Activated CD4-positive, alpha-beta T cell treated with anti-CD3 and anti-CD28 coated beads, Interleukin-2, amount 50 U/mL, for 24 hours (primary cell): ENCODE measurements around the gene ZNF587.
"Not testable (repeated sequence)": the region's sequence is repeated elsewhere in the genome, so short reads cannot be mapped to it uniquely, and the experiment has no call there.

Experiments
- DNase-seq, 2 donors: peaks; one replicate each; pipeline ENCODE4 v3.0.0-alpha.2; 2020; ENCODE audit warnings: low read depth in 1 of 2, low spot score in 1 of 2

ZNF587 gene

DNA sequence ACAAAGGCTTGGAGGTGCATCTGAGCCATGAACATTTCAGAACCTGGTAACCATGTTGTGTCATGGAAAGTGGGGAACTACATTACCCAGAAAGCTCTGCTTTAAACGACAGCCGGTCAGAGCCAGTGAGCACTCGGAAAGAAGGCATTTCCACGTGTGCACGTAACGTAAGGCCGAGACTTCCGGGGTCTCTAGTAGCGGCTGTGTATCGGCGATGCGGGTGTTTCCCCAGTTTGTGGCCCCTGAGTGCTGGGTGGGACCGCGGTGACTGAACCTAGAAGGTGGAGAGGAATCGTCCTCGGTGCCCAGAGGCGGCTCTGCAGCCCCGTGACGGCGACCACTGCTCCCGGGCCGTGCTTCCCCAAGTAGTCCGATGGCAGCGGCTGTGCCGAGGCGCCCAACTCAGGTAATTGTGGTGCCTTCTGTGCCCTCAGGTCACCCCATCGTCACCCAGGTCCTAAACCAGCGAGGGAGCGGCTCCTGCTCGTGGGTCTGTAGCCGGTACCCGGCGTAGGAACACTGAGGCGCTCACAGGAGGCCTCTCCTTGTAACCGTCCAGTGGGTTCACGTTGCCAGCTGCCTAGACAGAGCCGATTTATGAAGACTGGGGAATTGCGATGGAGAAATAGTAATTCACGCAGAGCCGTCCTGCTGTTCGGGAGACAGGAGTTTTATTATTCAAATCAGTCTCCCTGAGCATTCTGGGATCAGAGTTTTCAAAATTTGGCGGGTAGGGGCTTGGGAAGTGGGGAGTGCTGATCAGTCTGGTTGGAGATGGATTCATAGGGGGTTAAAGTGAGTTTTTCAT is at the start of gene ZNF587:
Gene ZNF587 (plus strand): TSS at position 194 of the 808 bp plus-strand sequence. CDS start 180 bp downstream, at position 374.
- peak; percentile 56 to 80 for DNase-seq

DNA sequence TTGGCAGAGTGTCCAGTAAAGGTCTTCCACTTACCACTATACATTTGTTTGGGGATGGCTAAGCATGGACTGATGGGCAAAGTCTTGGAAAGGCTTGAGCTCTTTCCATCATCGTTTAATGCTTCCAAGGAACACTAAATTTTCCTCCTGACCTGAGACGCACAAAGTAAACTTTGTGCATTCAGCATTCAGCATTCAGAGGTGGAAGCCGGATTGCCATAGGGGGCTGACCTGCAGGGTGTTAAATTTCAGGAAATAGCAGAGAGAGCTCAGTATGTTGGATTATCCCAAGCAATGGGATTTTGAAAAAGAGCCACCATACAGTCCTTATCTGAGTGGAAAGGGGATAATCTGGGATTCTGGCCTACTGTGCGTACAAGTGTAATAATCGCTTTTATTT is 49.0 kb upstream of the ZNF587 start:
- no peak for DNase-seq

DNA sequence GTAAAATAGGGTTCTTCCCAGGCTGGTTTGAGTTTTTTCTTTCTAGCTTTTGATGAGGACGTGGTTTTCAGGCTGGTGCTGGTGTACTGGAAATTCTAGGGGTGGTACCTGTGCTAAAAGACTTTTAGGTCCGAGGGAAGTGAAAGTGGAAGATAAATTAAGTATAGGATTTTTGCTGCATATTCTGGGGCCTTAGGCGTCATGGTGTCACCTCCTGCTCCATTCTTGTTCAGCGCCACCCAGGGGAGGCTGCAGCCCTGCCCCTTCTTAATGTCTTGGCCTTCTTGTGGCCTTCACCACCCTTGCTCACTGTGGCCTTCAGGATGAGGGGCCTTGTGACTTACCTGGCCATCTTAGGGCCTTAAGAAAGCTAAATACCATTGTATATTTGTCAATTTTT is 47.4 kb upstream of the ZNF587 start:
- DNase-seq: no peak

DNA sequence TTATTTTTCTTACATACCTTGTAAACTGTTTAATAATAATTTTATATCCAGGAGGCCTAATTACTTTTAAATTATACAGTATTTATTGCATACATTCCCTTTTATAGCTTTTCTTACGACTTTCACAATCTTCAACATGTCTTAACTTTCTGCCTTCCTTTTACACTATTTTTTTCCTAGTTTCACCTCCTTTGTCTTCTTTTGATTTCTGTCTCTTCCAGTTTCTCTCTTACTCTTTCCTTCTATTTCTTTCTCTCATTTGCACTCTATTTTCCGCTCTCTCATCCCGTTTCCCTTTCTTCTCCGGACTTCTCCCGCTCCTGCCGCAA is 46.4 kb upstream of the ZNF587 start:
- DNase-seq: no peak

DNA sequence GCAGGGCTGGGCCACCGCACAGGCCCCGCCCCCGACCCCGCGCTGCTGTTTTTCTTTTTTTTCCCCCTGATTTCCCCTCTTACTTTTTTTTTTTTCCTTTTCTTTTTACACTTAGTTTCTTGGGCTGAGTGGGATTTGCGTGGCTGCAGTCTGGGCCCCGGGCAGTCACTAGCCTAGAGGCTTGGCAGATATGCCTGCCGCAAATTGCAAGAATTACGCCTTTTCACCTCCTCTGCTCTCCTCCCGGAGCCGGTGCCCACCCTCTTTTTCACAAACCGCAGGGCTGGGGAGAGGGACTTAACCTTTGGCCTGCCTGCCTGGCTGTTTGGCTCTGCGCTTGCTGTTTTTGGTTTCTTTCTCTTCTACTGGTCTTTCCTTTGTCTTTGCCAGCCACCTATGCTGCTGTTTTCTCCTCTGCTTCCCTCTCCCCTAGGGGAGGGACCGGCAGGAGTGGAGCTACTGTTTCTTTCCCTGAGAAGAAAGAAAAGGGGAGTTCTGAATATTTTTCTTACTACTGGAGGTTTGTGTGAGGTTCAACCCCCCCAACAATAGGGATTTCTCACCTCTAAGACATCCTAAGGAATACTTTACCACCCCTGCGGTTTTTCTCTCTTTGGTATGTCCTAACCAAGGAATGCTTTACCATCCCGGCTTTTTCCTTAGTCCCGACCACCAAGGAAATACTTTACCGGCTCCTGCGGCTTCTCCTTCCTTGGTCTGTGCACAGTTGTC is 45.9 kb upstream of the ZNF587 start:
- no peak for DNase-seq

DNA sequence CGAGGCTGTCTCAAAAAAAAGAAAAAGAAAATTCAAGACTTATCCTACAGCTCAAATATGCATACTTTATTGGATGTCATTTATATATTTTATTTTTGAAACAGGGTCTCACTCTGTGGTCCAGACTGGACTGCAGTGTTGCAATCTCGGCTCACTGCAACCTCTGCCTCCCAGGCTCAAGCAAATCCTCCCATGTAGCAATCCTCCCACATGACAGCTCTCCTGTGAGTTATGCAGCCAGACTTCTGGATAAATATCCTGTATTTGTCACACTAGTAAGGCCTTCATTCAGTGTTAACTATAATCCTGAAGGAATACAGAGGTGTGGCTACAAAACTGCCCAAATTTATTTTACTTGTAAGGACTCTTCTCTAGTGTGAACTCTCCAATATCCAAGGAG is 42.1 kb upstream of the ZNF587 start:
- no peak for DNase-seq

DNA sequence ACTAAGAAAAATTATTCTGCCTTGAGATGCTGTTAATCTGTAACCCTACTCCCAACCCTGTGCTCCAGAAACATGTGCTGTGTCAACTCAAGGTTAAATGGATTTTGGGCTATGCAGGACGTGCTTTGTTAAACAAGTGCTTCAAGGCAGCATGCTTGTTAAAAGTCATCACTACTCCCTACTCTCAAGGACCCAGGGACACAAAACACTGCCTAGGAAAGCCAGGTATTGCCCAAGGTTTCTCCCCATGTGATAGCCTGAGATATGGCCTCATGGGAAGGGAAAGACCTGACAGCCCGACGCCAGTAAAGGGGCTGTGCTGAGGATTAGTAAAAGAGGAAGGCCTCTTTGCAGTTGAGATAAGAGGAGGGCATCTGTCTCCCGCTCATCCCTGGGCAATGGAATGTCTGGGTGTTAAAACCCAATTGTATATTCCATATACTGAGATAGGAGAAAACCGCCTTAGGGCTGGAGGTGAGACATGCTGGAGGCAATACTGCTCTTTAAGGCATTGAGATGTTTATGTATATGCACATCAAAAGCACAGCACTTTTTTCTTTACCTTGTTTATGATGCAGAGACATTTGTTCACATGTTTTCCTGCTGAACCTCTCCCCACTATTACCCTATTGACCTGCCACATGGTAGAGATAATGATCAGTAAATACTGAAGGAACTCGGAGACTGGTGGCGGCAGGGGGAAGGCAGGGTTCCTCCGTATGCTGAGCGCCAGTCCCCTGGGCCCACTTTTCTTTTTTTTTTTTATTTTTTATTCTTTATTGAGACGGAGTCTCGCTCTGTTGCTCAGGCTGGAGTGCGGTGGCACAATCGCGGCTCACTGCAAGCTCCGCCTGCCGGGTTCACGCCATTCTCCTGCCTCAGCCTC is 39.0 kb upstream of the ZNF587 start:
- not testable (repeated sequence) for DNase-seq

DNA sequence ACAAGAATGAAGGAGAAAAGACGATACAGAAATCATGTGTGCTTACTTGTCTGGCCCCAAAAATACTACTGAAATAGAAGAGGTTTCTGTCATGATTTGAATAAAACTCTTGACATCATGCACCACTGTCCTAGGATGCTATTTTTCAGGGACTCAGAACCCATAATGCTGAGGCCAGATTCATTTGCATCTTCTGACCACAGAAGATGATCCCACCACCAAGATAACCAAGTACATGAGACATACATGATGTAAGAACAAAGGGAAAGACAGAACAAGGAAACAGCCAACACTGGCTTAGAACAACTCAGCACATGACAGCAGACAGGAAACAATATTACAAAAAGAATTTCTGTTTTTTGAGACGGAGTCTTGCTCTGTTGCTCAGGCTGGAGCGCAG is 37.4 kb upstream of the ZNF587 start:
- DNase-seq: no peak

DNA sequence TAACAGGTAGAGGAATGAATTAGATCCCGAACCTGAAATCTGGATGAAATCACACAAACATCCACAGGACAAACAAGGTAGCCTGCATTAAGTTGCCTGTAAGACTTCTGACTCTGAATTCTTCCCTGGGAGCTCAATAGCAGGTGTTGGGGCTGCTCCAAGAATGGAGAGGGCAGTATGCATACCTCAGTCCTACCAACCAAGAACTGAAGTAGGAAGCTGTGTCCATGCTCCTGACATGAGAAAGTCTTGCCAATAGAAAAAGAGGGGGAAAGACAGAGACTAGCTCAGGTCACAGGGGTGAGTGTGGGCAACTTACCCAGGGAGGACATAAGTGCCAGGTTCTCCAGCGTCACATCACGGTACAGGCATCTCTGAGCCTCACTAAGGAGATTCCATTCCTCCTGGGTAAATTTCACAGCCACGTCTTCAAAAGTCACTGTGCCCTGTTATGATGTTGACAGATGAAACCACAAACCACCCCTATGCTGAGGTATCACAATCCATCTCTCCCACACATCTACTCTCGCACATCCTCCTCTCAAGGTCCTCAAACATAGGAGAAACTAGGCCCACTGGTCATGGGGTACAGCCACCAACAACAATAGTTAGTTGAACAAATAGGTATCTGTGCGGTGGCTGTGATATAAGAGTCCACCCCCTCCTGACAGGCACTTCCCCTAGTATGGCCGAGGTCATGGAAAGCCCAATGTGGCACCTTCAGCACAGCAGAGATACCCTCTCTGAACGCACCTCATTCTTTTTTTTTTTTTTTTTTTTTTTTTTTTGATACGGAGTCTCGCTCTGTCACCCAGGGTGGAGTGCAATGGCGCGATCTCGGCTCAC is 36.5 kb upstream of the ZNF587 start:
- DNase-seq: not testable (repeated sequence)

DNA sequence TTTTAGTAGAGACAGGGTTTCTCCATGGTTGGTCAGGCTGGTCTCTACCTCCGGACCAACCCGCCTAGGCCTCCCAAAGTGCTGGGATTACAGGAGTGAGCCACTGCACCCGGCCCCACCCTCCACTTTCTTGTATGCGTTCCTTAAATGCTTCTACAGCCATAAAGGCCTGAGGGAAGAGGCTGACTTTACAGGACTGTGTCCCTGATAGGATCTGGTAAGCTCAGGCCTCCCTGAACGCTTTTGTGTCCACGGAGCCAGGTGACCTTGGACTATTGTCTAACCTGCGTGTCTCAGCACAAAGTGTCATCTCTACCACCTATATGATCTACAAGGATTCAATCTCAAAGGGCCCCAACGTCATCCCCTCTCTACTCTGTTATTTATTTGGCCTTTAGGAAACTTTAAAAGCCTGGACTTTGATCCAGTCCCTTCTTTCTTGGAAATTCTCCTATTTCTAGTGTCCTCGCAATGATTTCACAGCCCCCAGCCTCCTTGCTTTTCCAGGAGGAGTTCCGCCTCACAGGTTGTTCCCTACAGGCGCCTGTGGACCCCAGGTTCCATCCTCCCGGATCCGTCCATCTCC is 35.6 kb upstream of the ZNF587 start:
- no peak for DNase-seq

DNA sequence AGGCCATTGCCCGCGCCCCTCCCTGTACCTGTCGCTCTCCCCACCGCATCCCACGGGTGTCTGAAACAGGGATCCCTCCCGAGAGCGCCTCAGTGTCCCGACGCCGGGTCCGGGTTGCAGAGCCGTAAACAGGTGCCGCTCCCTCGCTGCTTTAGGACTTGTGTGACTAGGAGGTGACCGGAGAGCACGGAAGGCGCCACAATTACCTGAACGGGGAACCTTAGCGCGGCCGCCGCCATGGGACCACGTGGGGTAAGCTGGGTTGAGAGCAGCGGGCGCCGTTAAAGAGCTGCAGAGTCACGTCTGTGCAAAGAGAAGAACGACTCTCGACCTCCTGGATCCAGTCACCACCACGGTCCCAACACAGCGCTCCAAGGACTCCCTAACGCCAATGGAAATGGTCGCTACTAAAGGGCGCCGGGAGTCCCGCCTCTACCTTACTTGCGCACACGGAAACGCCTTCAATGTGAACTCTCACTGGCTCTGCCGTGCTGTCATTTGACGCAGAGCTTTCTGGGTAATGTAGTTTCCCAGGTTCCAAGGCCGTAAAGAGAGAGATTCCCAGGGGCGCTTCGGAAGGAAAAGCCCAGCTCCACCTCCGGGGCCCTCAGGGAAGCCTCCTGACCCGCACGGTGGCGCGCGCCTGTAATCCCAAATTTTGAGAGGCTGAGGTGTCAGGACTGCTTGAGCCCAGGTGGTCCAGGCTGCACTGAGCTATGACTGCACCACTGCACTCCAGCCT is 35.0 kb upstream of the ZNF587 start, which contains the start of gene ZNF552:
Gene ZNF552 (minus strand): TSS at position 409 of the 742 bp plus-strand sequence. CDS start 170 bp downstream, at position 239.
- DNase-seq: peak; percentile 46 to 76

DNA sequence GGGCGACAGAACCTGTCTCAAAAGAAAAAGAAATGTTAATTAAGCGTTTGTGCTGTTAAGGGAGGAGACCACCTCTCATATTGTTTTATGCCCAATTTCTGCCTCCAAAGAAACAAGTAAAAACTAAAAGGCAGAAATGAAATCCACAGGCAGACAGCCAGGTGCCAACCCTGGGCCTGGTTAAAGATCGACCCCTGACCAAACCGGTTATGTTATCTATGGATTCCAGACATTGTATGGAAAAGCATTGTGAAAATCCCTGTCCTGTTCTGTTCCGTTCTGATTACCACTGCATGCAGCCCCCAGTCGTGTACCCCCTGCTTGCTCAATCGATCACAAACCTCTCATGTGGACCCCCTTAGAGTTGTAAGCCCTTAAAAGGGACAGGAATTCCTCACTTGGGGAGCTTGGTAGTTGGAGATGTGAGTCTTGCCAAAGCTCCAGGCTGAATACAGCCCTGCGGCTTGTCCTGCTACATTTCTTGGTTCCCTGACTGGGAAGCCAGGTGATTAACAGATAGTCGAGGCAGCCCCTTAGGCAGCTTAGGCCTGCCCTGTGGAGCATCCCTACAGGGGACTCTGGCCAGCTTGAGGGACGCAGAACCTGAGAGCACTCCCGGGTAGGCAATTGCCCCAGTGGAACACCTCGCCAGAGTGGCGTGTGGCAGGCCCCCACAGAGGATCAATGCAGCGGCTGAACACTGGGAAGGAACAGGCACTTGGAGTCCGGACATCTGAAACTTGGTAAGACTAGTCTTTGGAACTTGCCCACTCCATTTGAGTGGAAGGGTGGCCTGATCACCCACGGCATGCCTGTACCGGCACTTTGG is 34.2 kb upstream of the ZNF587 start:
- DNase-seq: no peak

DNA sequence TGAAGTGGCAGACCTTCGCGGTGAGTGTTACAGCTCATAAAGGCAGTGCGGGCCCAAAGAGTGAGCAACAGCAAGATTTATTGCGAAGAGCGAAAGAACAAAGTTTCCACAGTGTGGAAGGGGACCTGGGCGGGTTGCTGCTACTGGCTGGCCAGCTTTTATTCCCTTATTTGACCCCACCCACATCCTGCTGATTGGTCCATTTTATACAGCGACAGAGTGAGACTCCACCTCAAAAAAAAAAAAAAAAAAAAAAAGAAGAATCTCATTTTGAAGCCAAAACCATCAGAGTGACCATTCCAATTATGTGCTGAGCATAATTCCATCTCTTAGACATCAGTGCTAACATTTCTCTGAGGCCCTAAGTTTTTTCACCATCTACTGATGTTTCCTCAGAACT is 33.0 kb upstream of the ZNF587 start:
- DNase-seq: no peak

DNA sequence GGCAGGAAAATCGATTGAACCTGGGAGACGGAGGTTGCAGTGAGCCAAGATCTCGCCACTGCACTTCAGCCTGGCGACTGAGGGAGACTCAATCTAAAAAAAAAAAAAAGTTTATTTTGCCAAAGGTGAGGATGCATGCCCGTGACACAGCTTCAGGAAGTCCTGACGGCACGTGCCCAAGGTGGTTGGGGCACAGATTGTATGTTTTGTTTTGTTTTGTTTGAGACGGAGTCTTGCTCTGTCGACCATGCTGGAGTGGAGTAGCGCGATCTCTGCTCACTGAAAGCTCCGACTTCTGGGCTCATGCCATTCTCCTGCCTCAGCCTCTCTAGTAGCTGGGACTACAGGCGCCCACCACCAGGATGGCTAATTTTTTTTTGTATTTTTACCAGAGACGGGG is 31.7 kb upstream of the ZNF587 start:
- DNase-seq: no peak

DNA sequence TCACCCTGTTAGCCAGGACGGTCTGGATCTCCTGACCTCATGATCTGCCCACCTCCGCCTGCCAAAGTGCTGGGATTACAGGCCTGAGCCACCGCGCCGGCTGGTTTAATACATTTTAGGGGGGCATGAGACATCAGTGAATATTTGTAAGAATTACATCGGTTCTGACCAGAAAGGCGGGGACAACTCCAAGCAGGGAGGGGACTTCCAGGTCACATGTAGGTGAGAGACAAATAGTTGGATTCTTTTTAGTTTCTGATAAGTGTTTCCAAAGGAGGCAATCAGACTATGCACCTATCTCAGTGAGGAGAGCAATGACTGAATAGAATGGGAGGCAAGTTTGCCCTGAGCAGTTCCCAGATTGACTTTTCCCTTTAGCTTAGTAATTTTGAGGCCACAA is 31.3 kb upstream of the ZNF587 start:
- DNase-seq: no peak

DNA sequence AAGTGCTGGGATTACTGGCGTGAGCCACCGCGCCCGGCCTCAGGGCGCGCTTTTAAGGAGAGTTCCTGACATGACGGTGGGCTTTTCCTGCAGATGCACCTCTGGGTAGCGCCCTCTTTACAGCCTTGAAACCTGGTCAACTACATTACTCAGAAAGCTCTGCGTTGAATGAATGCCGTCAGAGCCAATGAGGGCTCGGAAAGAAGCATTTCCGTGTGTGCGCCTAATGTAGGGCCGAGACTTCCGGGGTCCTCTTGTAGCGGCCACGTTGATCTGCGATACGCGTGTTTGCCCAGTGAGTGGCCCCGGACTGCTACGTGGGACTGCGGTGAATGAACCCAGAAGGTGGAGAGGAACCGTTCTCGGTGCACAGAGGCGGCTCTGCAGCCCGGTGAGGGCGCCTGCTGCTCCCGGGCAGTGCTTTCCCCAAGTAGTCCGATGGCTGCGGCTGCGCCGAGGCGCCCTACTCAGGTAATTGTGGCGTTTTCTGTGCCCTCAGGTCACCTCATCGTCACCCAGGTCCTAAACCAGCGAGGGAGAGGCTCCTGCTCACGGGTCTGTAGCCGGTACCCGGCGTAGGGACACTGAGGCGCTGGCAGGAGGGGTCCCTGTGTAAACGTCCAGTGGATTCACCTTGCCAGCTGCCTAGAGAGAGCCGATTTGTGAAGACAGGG is 30.0 kb upstream of the ZNF587 start:
- peak; percentile 35 to 76 for DNase-seq

DNA sequence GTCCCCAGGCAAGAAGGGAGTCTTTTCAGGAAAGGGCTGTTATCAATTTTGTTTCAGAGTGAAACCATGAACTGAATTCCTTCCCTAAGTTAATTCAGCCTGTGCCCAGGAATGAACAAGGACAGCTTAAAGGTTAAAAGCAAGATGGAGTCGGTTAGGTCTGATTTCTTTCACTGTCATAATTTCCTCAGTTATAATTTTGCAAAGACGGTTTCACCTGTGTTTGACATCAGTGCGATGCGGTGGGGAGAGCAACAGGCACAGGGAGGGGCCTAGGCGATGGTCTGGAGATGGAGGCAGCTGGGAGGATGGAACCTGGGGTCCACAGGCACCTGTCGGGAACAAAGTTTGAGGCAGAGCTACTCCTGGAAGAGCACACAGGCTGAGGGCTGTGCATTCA is 29.1 kb upstream of the ZNF587 start:
- no peak for DNase-seq

DNA sequence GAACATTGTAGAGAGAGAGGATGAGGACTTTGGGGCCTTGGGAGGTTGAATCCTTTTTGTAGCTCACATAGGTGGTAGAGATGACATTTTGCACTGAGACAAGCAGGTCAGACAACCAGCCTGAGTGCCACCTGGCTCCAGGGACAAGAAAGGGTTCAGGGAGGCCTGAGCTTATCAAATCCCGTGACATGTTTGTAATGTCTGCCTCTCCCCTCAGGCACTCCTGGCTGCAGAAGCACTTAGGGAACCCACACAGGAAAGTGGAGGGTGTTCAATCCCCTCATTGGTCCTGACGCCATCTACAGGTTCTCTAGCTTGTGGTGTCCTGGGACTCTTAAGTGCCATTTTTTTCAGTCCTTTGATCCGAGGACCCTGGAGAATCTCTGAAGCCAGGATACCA is 28.6 kb upstream of the ZNF587 start:
- not testable (repeated sequence) for DNase-seq
